AG10803 (cell line): ENCODE measurements around the gene RNU6-9.

ENCODE experiments used
- DNase-seq: peaks from one replicate; pipeline ENCODE4 v3.0.0; 2010; ENCODE audit warnings: low read depth
- H3K4me3 ChIP-seq: 2 replicates; pipeline ENCODE4 v1.5.1; 2011; ENCODE audit warnings: mild to moderate bottlenecking, low read length, control low read depth
- CTCF ChIP-seq: conservative IDR thresholded peaks from 2 replicates; pipeline ENCODE4 v1.5.1; 2011; ENCODE audit warnings: mild to moderate bottlenecking, low read length, control low read depth, inconsistent platforms

Gene RNU6-9

GRCh38 chr19:941292-942132 is 48.2 kb downstream of the RNU6-9 start:
- no peak for DNase-seq
- no peak for TF ChIP-seq CTCF
- H3K4me3 ChIP-seq: no peak overlapping the region

GRCh38 chr19:942133-942645 is 48.9 kb downstream of the RNU6-9 start:
- DNase-seq: no peak
- TF ChIP-seq CTCF: no peak
- no peak overlapping the region for H3K4me3 ChIP-seq
